Cardiac muscle cell (in vitro differentiated cells and primary cell): Measurements from ENCODE around the gene MAN2C1. TPM values are rescaled to one million over a fixed set of nuclear protein-coding genes. Genes with fewer than 3 reads are reported as not detected.
"Not testable (repeated sequence)": the region's sequence is repeated elsewhere in the genome, so short reads cannot be mapped to it uniquely, and the experiment has no call there.

Experiments used
- DNase-seq, 2 donors: peaks; one replicate each; pipeline versions ENCODE4 v3.0.0 to v3.0.0-alpha.2; 2010 to 2017; ENCODE audit warnings: low read depth in 1 of 2, low spot score in 1 of 2
- H3K27ac ChIP-seq: fragments of 200-600 bp; sonication (generic); 2 replicates; pipeline ENCODE4 v1.5.1; 2016
- H3K27me3 ChIP-seq: fragments of 200-600 bp; sonication (generic); 2 replicates; pipeline ENCODE4 v1.6.0; 2016; ENCODE audit warnings: control low read depth
- H3K36me3 ChIP-seq: fragments of 200-600 bp; sonication (generic); 2 replicates; pipeline ENCODE4 v1.5.1; 2016; ENCODE audit warnings: control low read depth
- H3K4me1 ChIP-seq: fragments of 200-600 bp; sonication (generic); 2 replicates; pipeline ENCODE4 v1.8.1; 2017; ENCODE audit warnings: low read depth, mild to moderate bottlenecking, mixed run types
- H3K4me3 ChIP-seq: fragments of 200-600 bp; sonication (generic); 2 replicates; pipeline ENCODE4 v1.5.1; 2016; ENCODE audit warnings: mild to moderate bottlenecking
- H3K9me3 ChIP-seq: fragments of 200-600 bp; sonication (generic); 2 replicates; pipeline ENCODE4 v1.5.1; 2017; ENCODE audit warnings: low read depth, mild to moderate bottlenecking, control low read depth
- CTCF ChIP-seq: IDR thresholded peaks from 2 replicates; pipeline ENCODE4 v1.5.1; 2012; ENCODE audit warnings: low read depth, mild to moderate bottlenecking, low read length
- polyA plus RNA-seq: library from polyadenylated mRNA; unstranded; fragments of >200 nt; fragmentation: Nextera tagmentation; extraction: Ambion mirVana; gene quantifications from 2 replicates; pipeline ENCODE4 v1.2.1, GENCODE V29; 2016
- total RNA-seq: library from RNA; depleted of rRNA; stranded (reverse); fragments of >200 nt; gene quantifications from 2 replicates; pipeline ENCODE4 v1.2.3, GENCODE V29; 2016

Gene MAN2C1
- total and polyA plus RNA-seq, 2 experiments from 2014 or later = 157 to 244 TPM

- Histone ChIP-seq H3K4me3 (no peak overlapping the region), H3K36me3 (no peaks in the 10 kb centered on the region), H3K4me1 (no peaks in the 10 kb centered on the region), H3K9me3 (no peaks in the 10 kb centered on the region), H3K27ac (no peak overlapping the region), H3K27me3 (no peaks in the 10 kb centered on the region)
- DNase-seq = no peak
- TF ChIP-seq CTCF = no peak
Measured at GRCh38 chr15:75352186-75353080, 16.0 kb downstream of the MAN2C1 start.

- TF ChIP-seq CTCF = no peak
- no peaks in the 10 kb centered on the region for H3K4me1 ChIP-seq
- DNase-seq = no peak
- H3K27me3 ChIP-seq = no peaks in the 10 kb centered on the region
- no peaks in the 10 kb centered on the region for H3K36me3 ChIP-seq
- H3K27ac ChIP-seq = no peak overlapping the region
- no peak overlapping the region for H3K4me3 ChIP-seq
- H3K9me3 ChIP-seq = no peaks in the 10 kb centered on the region
Measured at GRCh38 chr15:75350601-75351361, 17.6 kb downstream of the MAN2C1 start.

GRCh38 chr15:75349851-75350588 is 18.4 kb downstream of the MAN2C1 start:
- no peaks in the 10 kb centered on the region for H3K36me3 ChIP-seq
- H3K27ac ChIP-seq = no peak overlapping the region
- no peak overlapping the region for H3K4me3 ChIP-seq
- no peaks in the 10 kb centered on the region for H3K27me3 ChIP-seq
- H3K4me1 ChIP-seq = no peaks in the 10 kb centered on the region
- no peaks in the 10 kb centered on the region for H3K9me3 ChIP-seq
- no peak for TF ChIP-seq CTCF
- DNase-seq = no peak

- not testable (repeated sequence) for H3K4me3 ChIP-seq
Measured at GRCh38 chr15:75349351-75349669, 19.1 kb downstream of the MAN2C1 start.

GRCh38 chr15:75348562-75349350 is 19.7 kb downstream of the MAN2C1 start:
- no peaks in the 10 kb centered on the region for H3K36me3 ChIP-seq
- no peaks in the 10 kb centered on the region for H3K27me3 ChIP-seq
- peak in 1 of 2 donors; percentile 50 for DNase-seq
- H3K9me3 ChIP-seq = no peaks in the 10 kb centered on the region
- peak overlapping the region; percentile 89 for H3K4me3 ChIP-seq
- H3K27ac ChIP-seq = no peak overlapping the region
- no peak for TF ChIP-seq CTCF
- H3K4me1 ChIP-seq = no peaks in the 10 kb centered on the region

More at GRCh38 chr15:75349351-75349669, 19.1 kb downstream of the MAN2C1 start:
- not testable (repeated sequence) for H3K27me3 ChIP-seq, H3K4me1 ChIP-seq, H3K36me3 ChIP-seq, DNase-seq, H3K27ac ChIP-seq, H3K9me3 ChIP-seq
